Skeletal muscle satellite cell (primary cell): ENCODE measurements around the gene SWT1.
"Not testable (repeated sequence)": the region's sequence is repeated elsewhere in the genome, so short reads cannot be mapped to it uniquely, and the experiment has no call there.

Experiments
- H3K27me3 ChIP-seq: 2 replicates; pipeline ENCODE4 v1.7.0; 2013; ENCODE audit warnings: low read length; ENCODE audit not compliant: control insufficient read depth, insufficient read depth
- H3K36me3 ChIP-seq: 2 replicates; pipeline ENCODE4 v1.7.0; 2013; ENCODE audit warnings: mild to moderate bottlenecking, control low read depth, low read length; ENCODE audit not compliant: insufficient read depth
- H3K4me1 ChIP-seq: 2 replicates; pipeline ENCODE4 v1.7.0; 2013; ENCODE audit warnings: low read length; ENCODE audit not compliant: control insufficient read depth, insufficient read depth
- H3K4me2 ChIP-seq: 2 replicates; pipeline ENCODE4 v1.7.0; 2013; ENCODE audit warnings: mild to moderate bottlenecking, low read length
- H3K4me3 ChIP-seq: 2 replicates; pipeline ENCODE4 v1.7.0; 2013; ENCODE audit warnings: low read length
- H3K9ac ChIP-seq: 2 replicates; pipeline ENCODE4 v1.7.0; 2013; ENCODE audit warnings: mild to moderate bottlenecking, low read depth, low read length, moderate library complexity
- H3K9me3 ChIP-seq: replicated peaks from 2 replicates; pipeline ENCODE4 v1.7.0; 2013; ENCODE audit warnings: mild to moderate bottlenecking, control low read depth, low read length

SWT1 gene

GRCh38 chr1:185232874-185233273 lies 75.9 kb downstream of the SWT1 start:
- no peak overlapping the region for H3K4me2 ChIP-seq
- H3K9me3 ChIP-seq, result no peaks in the 10 kb centered on the region
- H3K4me3 ChIP-seq, result no peak overlapping the region
- H3K4me1 ChIP-seq, result no peaks in the 10 kb centered on the region
- H3K27me3 ChIP-seq, result no peaks in the 10 kb centered on the region
- no peak overlapping the region for H3K9ac ChIP-seq
- H3K36me3 ChIP-seq, result no peaks in the 10 kb centered on the region

GRCh38 chr1:185234183-185234582 lies 77.2 kb downstream of the SWT1 start:
- not testable (repeated sequence) for H3K36me3 ChIP-seq, H3K4me3 ChIP-seq, H3K27me3 ChIP-seq, H3K4me2 ChIP-seq, H3K9ac ChIP-seq, H3K9me3 ChIP-seq, H3K4me1 ChIP-seq

GRCh38 chr1:185237176-185237575 lies 80.2 kb downstream of the SWT1 start:
- H3K36me3 ChIP-seq, H3K9ac ChIP-seq, H3K27me3 ChIP-seq, H3K4me2 ChIP-seq, H3K9me3 ChIP-seq, H3K4me3 ChIP-seq, H3K4me1 ChIP-seq: not testable (repeated sequence)

GRCh38 chr1:185237661-185238060 lies 80.7 kb downstream of the SWT1 start:
- H3K4me2 ChIP-seq, result no peak overlapping the region
- no peaks in the 10 kb centered on the region for H3K9me3 ChIP-seq
- no peaks in the 10 kb centered on the region for H3K4me1 ChIP-seq
- no peaks in the 10 kb centered on the region for H3K27me3 ChIP-seq
- no peaks in the 10 kb centered on the region for H3K36me3 ChIP-seq
- no peak overlapping the region for H3K9ac ChIP-seq
- no peak overlapping the region for H3K4me3 ChIP-seq

GRCh38 chr1:185238447-185238846 lies 81.5 kb downstream of the SWT1 start:
- no peaks in the 10 kb centered on the region for H3K36me3 ChIP-seq
- no peak overlapping the region for H3K4me3 ChIP-seq
- H3K9me3 ChIP-seq, result no peaks in the 10 kb centered on the region
- H3K9ac ChIP-seq, result no peak overlapping the region
- H3K4me1 ChIP-seq, result no peaks in the 10 kb centered on the region
- no peak overlapping the region for H3K4me2 ChIP-seq
- no peaks in the 10 kb centered on the region for H3K27me3 ChIP-seq

GRCh38 chr1:185239861-185240260 lies 82.9 kb downstream of the SWT1 start:
- Histone ChIP-seq H3K4me3 (no peak overlapping the region), H3K27me3 (no peaks in the 10 kb centered on the region), H3K9ac (no peak overlapping the region), H3K36me3 (no peaks in the 10 kb centered on the region), H3K4me2 (no peak overlapping the region), H3K4me1 (peaks cover 8% of the 10 kb centered on the region), H3K9me3 (no peaks in the 10 kb centered on the region)

- Histone ChIP-seq H3K4me3 (no peak overlapping the region), H3K9me3 (no peaks in the 10 kb centered on the region), H3K9ac (no peak overlapping the region), H3K4me2 (no peak overlapping the region), H3K36me3 (no peaks in the 10 kb centered on the region), H3K27me3 (no peaks in the 10 kb centered on the region), H3K4me1 (peaks cover 8% of the 10 kb centered on the region)
These were observed 84.2 kb downstream of the SWT1 start for GRCh38 chr1:185241127-185241526.

GRCh38 chr1:185244015-185244747 lies 87.2 kb downstream of the SWT1 start:
- Histone ChIP-seq H3K9ac (no peak overlapping the region), H3K36me3 (no peaks in the 10 kb centered on the region), H3K4me1 (peaks cover 8% of the 10 kb centered on the region), H3K27me3 (no peaks in the 10 kb centered on the region), H3K9me3 (no peaks in the 10 kb centered on the region), H3K4me2 (peak overlapping the region; percentile 65), H3K4me3 (no peak overlapping the region)

GRCh38 chr1:185245466-185245865 lies 88.5 kb downstream of the SWT1 start:
- H3K4me1 ChIP-seq, result peaks cover 8% of the 10 kb centered on the region
- H3K27me3 ChIP-seq, result no peaks in the 10 kb centered on the region
- no peak overlapping the region for H3K9ac ChIP-seq
- H3K36me3 ChIP-seq, result no peaks in the 10 kb centered on the region
- no peak overlapping the region for H3K4me2 ChIP-seq
- no peaks in the 10 kb centered on the region for H3K9me3 ChIP-seq
- no peak overlapping the region for H3K4me3 ChIP-seq

- Histone ChIP-seq H3K4me2 (no peak overlapping the region), H3K9ac (no peak overlapping the region), H3K27me3 (no peaks in the 10 kb centered on the region), H3K36me3 (no peaks in the 10 kb centered on the region), H3K4me1 (peaks cover 3% of the 10 kb centered on the region), H3K4me3 (no peak overlapping the region), H3K9me3 (no peaks in the 10 kb centered on the region)
These were observed 92.6 kb downstream of the SWT1 start for GRCh38 chr1:185249563-185249962.

GRCh38 chr1:185250063-185250462 lies 93.1 kb downstream of the SWT1 start:
- H3K27me3 ChIP-seq, result no peaks in the 10 kb centered on the region
- H3K4me1 ChIP-seq, result no peaks in the 10 kb centered on the region
- no peaks in the 10 kb centered on the region for H3K36me3 ChIP-seq
- no peak overlapping the region for H3K4me2 ChIP-seq
- H3K4me3 ChIP-seq, result no peak overlapping the region
- no peak overlapping the region for H3K9ac ChIP-seq
- no peaks in the 10 kb centered on the region for H3K9me3 ChIP-seq

- H3K4me1 ChIP-seq, H3K9ac ChIP-seq, H3K36me3 ChIP-seq, H3K4me2 ChIP-seq, H3K27me3 ChIP-seq, H3K9me3 ChIP-seq, H3K4me3 ChIP-seq: not testable (repeated sequence)
These were observed 95.0 kb downstream of the SWT1 start for GRCh38 chr1:185251928-185252327.
